HG02885 (cell line): Measurements from ENCODE around the gene OVCH2.
"Not testable (repeated sequence)": the region's sequence is repeated elsewhere in the genome, so short reads cannot be mapped to it uniquely, and the experiment has no call there.

ENCODE experiments used
- ATAC-seq: cut with Tn5 transposase; IDR thresholded peaks from one replicate; pipeline ENCODE4 v1.9.1; 2021; ENCODE audit warnings: mild to moderate bottlenecking; ENCODE audit not compliant: unreplicated experiment, poor library complexity

Gene OVCH2

GRCh38 chr11:7706377-7706776 lies at the start of gene OVCH2:
OVCH2 (minus strand) TSS chr11:7706477; CDS start chr11:7706394, 83 bp downstream.
- ATAC-seq = no peak

GRCh38 chr11:7749456-7749855 lies 43.2 kb upstream of the OVCH2 start:
- ATAC-seq = no peak

- ATAC-seq = not testable (repeated sequence)
Observed at GRCh38 chr11:7734767-7735166, 28.5 kb upstream of the OVCH2 start.

GRCh38 chr11:7714786-7715185 lies 8.5 kb upstream of the OVCH2 start:
- ATAC-seq = no peak

GRCh38 chr11:7703740-7704139 lies 2.5 kb downstream of the OVCH2 start:
- ATAC-seq = no peak

GRCh38 chr11:7696424-7696823 lies 9.9 kb downstream of the OVCH2 start:
- no peak for ATAC-seq

GRCh38 chr11:7694235-7694634 lies 12.0 kb downstream of the OVCH2 start:
- no peak for ATAC-seq

- ATAC-seq = no peak
Observed at GRCh38 chr11:7692426-7692825, 13.9 kb downstream of the OVCH2 start.

- ATAC-seq = no peak
Observed at GRCh38 chr11:7691759-7692350, 14.4 kb downstream of the OVCH2 start.

- ATAC-seq = peak; percentile 67
Observed at GRCh38 chr11:7690648-7691047, 15.6 kb downstream of the OVCH2 start.

- ATAC-seq = no peak
Observed at GRCh38 chr11:7689239-7689638, 17.0 kb downstream of the OVCH2 start.

- ATAC-seq = peak; percentile 80
Observed at GRCh38 chr11:7688238-7688826, 17.9 kb downstream of the OVCH2 start.

GRCh38 chr11:7687386-7687785 lies 18.9 kb downstream of the OVCH2 start:
- ATAC-seq = no peak

GRCh38 chr11:7686761-7687160 lies 19.5 kb downstream of the OVCH2 start:
- no peak for ATAC-seq

GRCh38 chr11:7683571-7683970 lies 22.7 kb downstream of the OVCH2 start:
- ATAC-seq = no peak

GRCh38 chr11:7677796-7678201 lies 28.5 kb downstream of the OVCH2 start:
- ATAC-seq = no peak

- ATAC-seq = no peak
Observed at GRCh38 chr11:7677071-7677470, 29.2 kb downstream of the OVCH2 start.

GRCh38 chr11:7675631-7676030 lies 30.6 kb downstream of the OVCH2 start:
- ATAC-seq = no peak

- ATAC-seq = peak; percentile 50
Observed at GRCh38 chr11:7673724-7674434, 32.4 kb downstream of the OVCH2 start.

GRCh38 chr11:7672960-7673723 lies 33.1 kb downstream of the OVCH2 start, which contains the start of gene CYB5R2:
CYB5R2 (minus strand) TSS chr11:7673500; CDS start chr11:7672825, 675 bp downstream.
- ATAC-seq = peak; percentile 52
